NCI-H526 treated with DMSO at 0.1 percent for 48 hours (cell line): ENCODE measurements around the gene PSMB10.

ENCODE experiments used
- DNase-seq: peaks from one replicate; lab custom pipeline; 2025; lab: John Stamatoyannopoulos, UW

Gene PSMB10

GRCh38 chr16:67963662-67964321, 27.1 kb upstream of the PSMB10 start:
- no peak for DNase-seq

GRCh38 chr16:67963292-67963661, 26.6 kb upstream of the PSMB10 start:
- no peak for DNase-seq

- DNase-seq = no peak
Measured at GRCh38 chr16:67962135-67962534, 25.5 kb upstream of the PSMB10 start.

- no peak for DNase-seq
Measured at GRCh38 chr16:67961551-67961957, 24.9 kb upstream of the PSMB10 start.

- no peak for DNase-seq
Measured at GRCh38 chr16:67959536-67960329, 23.1 kb upstream of the PSMB10 start.

GRCh38 chr16:67957622-67958021, 21.0 kb upstream of the PSMB10 start:
- no peak for DNase-seq

- no peak for DNase-seq
Measured at GRCh38 chr16:67954421-67955196, 18.0 kb upstream of the PSMB10 start.

GRCh38 chr16:67953641-67954375, 17.2 kb upstream of the PSMB10 start:
- no peak for DNase-seq

GRCh38 chr16:67951485-67951884, 14.8 kb upstream of the PSMB10 start:
- DNase-seq = no peak

- DNase-seq = no peak
Measured at GRCh38 chr16:67950335-67950843, 13.7 kb upstream of the PSMB10 start.

GRCh38 chr16:67949645-67950044, 13.0 kb upstream of the PSMB10 start:
- no peak for DNase-seq

GRCh38 chr16:67948015-67948414, 11.4 kb upstream of the PSMB10 start:
- DNase-seq = no peak

GRCh38 chr16:67946966-67947558, 10.4 kb upstream of the PSMB10 start:
- DNase-seq = no peak

GRCh38 chr16:67946128-67946569, 9.5 kb upstream of the PSMB10 start:
- DNase-seq = no peak

GRCh38 chr16:67945392-67945933, 8.8 kb upstream of the PSMB10 start:
- no peak for DNase-seq

GRCh38 chr16:67944690-67945391, 8.2 kb upstream of the PSMB10 start:
- no peak for DNase-seq

GRCh38 chr16:67943619-67944504, 7.2 kb upstream of the PSMB10 start, which contains the start of gene LCAT:
Gene LCAT (minus strand): TSS chr16:67944120. CDS start chr16:67944101, 19 bp downstream.
- DNase-seq = no peak

- DNase-seq = no peak
Measured at GRCh38 chr16:67943256-67943618, 6.6 kb upstream of the PSMB10 start.

- DNase-seq = no peak
Measured at GRCh38 chr16:67942510-67943255, 6.0 kb upstream of the PSMB10 start.
